ENCODE results near the gene TKTL1.

GRCh38 chrX:154323537-154323936 lies 27.9 kb downstream of the TKTL1 start:
- TF ChIP-seq CTCF (conservative IDR thresholded peaks at IDR 0.05; ENCODE audit: low read length) = no peak
- TF ChIP-seq EZH2phosphoT487 (IDR thresholded peaks at IDR 0.05; ENCODE audit: borderline replicate concordance) = no peak
